Measurements from ENCODE around the gene TMEM135.

GRCh38 chr11:87296627-87297026 is 258.9 kb downstream of the TMEM135 start:
- no peak for TF ChIP-seq CTCF (IDR thresholded peaks at IDR 0.05)
- no peak for TF ChIP-seq POLR2A (IDR thresholded peaks at IDR 0.05)
